ENCODE data around the gene KL.

KL gene

GRCh38 chr13:33081666-33082065 is 65.4 kb downstream of the KL start:
- no peak for DNase-seq (ENCODE audit: low read depth)

GRCh38 chr13:33083054-33083453 is 66.8 kb downstream of the KL start:
- DNase-seq (ENCODE audit: low read depth) = no peak

GRCh38 chr13:33087091-33087490 is 70.9 kb downstream of the KL start:
- DNase-seq (ENCODE audit: low read depth) = no peak

GRCh38 chr13:33087790-33088189 is 71.6 kb downstream of the KL start:
- no peak for DNase-seq (ENCODE audit: low read depth)

GRCh38 chr13:33089311-33089710 is 73.1 kb downstream of the KL start:
- DNase-seq (ENCODE audit: low read depth) = no peak

- no peak for DNase-seq (ENCODE audit: low read depth)
These were observed 74.7 kb downstream of the KL start for GRCh38 chr13:33090755-33091414.

GRCh38 chr13:33091415-33091774 is 75.2 kb downstream of the KL start:
- no peak for DNase-seq (ENCODE audit: low read depth)

GRCh38 chr13:33092073-33092987 is 76.1 kb downstream of the KL start:
- no peak for DNase-seq (ENCODE audit: low read depth)

DNA sequence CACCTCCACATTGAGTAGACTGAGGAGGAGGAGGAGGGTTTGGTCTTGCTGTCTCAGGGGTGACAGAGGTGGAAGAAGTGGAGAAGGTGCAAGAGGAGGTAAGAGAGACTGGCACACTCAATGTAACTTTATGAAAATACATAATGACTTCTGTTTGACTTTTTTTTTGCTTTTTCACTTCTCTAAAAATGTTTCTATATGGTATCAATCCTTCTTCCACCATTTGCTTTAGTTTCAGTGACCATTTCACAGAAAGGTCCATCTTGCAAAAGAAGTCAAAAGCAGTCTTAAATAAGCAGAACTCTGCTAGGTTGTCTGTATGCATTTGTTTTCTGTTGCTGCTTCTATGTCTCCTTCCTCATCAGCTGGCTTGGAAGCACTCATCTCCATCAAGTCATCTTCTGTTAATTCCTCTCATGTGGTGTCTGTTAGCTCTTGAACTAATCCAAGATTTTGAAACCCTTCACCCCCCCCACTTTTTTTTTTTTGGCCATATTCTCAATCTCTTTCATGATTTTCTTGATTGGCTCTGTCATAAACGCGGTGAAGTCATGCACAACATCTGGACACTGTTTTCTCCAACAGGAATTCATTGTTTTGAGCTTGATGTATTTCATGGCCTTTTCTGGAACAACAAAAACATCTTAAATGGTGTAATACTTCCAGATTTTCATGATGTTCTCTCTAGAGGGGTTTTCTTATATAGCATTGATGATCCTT is 80.8 kb downstream of the KL start:
- no peak for DNase-seq (ENCODE audit: low read depth)

DNA sequence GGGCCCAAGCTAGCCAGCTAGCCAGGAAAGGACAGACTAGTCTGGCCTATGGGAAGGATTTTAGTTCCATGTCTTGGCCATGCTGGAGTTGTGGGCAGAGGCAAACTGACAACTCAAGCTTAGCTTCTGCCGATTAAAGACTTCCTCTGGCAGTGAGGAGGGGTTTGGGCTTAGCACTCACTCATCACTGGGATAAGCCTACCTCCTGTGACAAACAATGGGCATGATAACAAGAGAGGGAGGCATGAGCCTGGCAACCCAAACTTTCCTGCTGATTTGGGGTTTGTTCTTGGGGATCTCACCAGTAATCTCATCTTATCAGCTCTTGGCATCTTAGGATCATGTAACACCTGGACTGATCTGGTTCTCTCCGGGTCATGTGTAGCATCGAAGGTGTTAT is 83.6 kb downstream of the KL start:
- DNase-seq (ENCODE audit: low read depth) = no peak

DNA sequence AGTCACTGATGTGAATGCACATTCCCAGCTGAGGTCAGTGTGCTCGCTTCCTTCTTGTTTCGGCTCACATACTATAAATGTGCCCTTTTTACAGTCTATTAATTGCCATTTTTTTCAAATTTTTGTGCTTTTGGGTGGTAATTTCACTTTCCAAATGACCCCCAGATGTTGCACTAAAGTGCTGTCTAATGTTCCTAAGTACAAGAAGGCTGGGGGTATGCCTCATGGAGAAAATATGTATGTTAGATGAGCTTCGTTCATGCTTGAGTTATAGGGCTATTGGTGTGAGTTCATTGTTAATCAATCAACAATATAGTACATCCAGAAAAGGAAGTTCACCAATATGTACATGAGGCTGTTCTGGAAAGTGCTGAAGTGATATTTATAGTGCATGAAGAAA is 84.7 kb downstream of the KL start:
- DNase-seq (ENCODE audit: low read depth) = no peak

- DNase-seq (ENCODE audit: low read depth) = no peak
These were observed 85.6 kb downstream of the KL start for GRCh38 chr13:33101835-33102234.

DNA sequence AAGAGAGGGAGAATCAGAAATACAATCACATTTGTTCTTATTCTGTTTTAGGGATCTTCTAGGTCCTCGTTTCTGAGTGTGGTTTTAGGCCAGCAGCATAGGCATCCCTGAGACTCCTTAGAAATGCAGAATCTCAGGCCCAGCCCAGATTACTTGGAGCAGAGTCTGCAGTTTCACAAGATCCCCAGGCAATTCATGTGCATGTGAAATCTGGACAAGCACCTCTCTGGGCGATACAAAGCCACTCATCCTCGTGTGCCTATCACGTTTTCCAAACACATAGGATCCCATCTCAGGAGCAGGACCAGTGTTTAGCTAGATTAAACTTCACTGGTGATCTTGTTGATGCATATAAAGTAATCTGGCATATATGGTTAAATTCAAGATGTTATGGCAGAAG is 87.2 kb downstream of the KL start:
- no peak for DNase-seq (ENCODE audit: low read depth)

DNA sequence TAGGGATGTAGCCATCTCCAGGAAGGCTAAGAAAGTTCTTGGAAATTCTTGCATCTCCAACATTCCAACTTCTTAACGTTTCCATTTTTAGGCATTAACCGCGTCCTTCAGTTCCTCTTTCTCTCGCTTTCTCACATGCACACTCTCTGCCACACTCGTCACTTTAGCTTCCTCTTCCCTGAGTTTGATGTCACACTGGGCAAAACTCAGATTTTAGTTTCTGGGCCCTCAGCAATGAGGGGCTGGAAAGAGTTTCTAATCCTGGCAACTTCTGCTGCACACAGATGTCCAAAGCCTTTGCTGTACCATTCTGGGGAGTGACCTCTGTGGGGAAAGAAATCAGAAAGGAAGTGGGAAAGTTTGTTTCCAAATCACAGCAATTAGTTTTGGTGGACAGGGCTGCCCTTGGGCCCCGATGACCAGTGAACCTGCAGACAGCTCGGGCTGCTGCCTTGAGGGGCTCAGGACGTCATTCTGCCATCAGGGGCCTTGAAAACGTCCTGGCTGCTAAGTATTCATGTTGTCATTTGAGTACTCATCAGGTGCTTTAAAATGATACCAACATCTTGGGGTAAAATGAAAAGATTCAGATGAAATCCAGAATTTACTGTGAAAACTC is 89.3 kb downstream of the KL start:
- no peak for DNase-seq (ENCODE audit: low read depth)

- no peak for DNase-seq (ENCODE audit: low read depth)
These were observed 90.6 kb downstream of the KL start for GRCh38 chr13:33106656-33107360.

GRCh38 chr13:33107361-33107760 is 91.1 kb downstream of the KL start:
- DNase-seq (ENCODE audit: low read depth) = no peak

GRCh38 chr13:33108620-33109019 is 92.4 kb downstream of the KL start:
- no peak for DNase-seq (ENCODE audit: low read depth)

- no peak for DNase-seq (ENCODE audit: low read depth)
These were observed 93.1 kb downstream of the KL start for GRCh38 chr13:33109271-33109697.

DNA sequence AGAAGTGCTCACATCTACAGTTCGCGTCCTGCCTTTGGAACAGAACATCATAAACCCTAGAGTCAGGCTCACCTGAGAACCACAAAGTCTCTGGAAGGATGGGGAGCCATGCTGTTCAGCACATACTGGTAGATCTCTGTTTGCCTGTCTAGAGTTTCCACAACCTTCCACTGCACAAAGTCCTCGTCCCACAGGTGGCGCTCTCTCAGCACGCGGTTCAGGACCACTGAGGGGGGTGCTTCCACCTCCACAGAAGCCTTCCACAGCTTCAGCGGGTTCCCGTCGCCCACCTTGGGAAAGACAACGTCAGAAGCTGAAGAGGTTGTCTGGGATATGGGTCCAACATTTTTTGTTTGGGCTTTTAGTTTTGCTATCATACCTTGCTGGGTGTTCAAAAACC is 93.6 kb downstream of the KL start:
- DNase-seq (ENCODE audit: low read depth) = no peak

GRCh38 chr13:33110386-33110712 is 94.1 kb downstream of the KL start:
- no peak for DNase-seq (ENCODE audit: low read depth)

- no peak for DNase-seq (ENCODE audit: low read depth)
These were observed 94.6 kb downstream of the KL start for GRCh38 chr13:33110713-33111413.

All from stimulated activated CD8-positive, alpha-beta memory T cell treated with anti-CD3 and anti-CD28 coated beads, Interleukin-12 subunit alpha, Interleukin-12 subunit beta, amount 100 ng/mL, for 4 hours (primary cell).